Liver (tissue), 3 donors: Measurements from ENCODE around the gene CDKL1.

Experiments
- GABPA ChIP-seq, 2 donors: IDR thresholded peaks in 1 of 2; conservative IDR thresholded peaks in 1 of 2; 2 replicates each; pipeline ENCODE4 v1.6.1; 2016; ENCODE audit warnings: antibody characterized with exemption in 2 of 2, mild to moderate bottlenecking in 1 of 2, moderate library complexity in 1 of 2
- RXRA ChIP-seq, 2 donors: IDR thresholded peaks; 2 replicates each; pipeline ENCODE4 v1.6.1; 2017 to 2018; ENCODE audit warnings: antibody characterized with exemption in 2 of 2, mild to moderate bottlenecking in 1 of 2
- SP1 ChIP-seq: IDR thresholded peaks from 2 replicates; pipeline ENCODE4 v1.6.1; 2018; ENCODE audit warnings: antibody characterized with exemption, mild to moderate bottlenecking
- TAF1 ChIP-seq: conservative IDR thresholded peaks from 2 replicates; pipeline ENCODE4 v1.6.1; 2016; ENCODE audit warnings: antibody characterized with exemption, mild to moderate bottlenecking
- TF ChIP-seq, protein P1 (sequence below): fragments of 150-350 bp; IDR thresholded peaks from 2 replicates; pipeline ENCODE4 v1.5.1; 2017; ENCODE audit warnings: improper control_type of control experiment, low read depth, low read length; ENCODE audit not compliant: missing input control
- TF ChIP-seq, protein P2 (sequence below): IDR thresholded peaks from 2 replicates; pipeline ENCODE4 v1.6.1; 2016; ENCODE audit warnings: antibody characterized with exemption, mild to moderate bottlenecking
- donor health status: healthy.
- donor health status: healthy.

DNA sequence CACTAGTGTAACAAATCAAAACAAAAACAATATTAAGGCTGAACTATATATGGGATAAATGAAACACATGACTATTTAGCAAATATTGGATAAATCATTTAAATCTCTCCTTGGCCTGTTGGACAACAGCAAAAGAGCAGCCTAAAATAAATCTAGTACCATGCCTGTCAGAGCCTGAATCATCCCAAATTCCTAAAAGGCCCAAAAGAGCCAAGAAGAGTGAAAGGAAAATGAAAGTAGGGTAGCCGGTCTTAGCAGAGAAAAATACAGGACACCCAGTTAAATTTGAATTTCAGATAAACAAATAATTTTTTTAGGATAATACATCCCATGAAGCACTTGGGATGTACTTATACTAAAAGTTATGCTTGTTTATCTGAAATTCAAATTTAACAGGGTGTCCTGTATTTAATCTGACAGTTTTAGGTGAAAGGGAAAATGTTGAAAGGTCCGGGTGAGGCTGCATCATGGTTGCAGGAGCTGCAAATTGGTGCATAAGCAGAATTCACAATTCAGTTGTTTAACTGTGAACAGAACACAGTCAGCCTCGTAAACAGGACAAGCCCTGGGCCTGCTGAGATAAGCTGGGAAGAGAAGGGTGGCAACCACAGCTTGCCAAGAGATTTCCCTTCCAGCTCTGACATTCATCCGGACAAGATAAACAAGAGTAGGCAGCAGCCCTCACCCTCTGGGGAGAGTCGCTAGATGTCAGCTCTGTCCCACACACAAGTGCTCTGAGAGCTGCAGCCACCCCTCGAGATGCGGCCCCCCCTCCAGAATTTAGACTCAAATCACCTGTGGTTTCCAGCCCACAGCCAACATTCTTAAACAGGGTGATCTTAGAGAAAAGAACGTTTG is 54.2 kb downstream of the CDKL1 start:
- peak; percentile 54 for TF ChIP-seq SP1
- TF ChIP-seq, protein P1, sequence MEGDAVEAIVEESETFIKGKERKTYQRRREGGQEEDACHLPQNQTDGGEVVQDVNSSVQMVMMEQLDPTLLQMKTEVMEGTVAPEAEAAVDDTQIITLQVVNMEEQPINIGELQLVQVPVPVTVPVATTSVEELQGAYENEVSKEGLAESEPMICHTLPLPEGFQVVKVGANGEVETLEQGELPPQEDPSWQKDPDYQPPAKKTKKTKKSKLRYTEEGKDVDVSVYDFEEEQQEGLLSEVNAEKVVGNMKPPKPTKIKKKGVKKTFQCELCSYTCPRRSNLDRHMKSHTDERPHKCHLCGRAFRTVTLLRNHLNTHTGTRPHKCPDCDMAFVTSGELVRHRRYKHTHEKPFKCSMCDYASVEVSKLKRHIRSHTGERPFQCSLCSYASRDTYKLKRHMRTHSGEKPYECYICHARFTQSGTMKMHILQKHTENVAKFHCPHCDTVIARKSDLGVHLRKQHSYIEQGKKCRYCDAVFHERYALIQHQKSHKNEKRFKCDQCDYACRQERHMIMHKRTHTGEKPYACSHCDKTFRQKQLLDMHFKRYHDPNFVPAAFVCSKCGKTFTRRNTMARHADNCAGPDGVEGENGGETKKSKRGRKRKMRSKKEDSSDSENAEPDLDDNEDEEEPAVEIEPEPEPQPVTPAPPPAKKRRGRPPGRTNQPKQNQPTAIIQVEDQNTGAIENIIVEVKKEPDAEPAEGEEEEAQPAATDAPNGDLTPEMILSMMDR, result peak; percentile 42
- peak; percentile 29 to 49 for TF ChIP-seq RXRA (IDR thresholded peaks at IDR 0.05)
- TF ChIP-seq, protein P2, sequence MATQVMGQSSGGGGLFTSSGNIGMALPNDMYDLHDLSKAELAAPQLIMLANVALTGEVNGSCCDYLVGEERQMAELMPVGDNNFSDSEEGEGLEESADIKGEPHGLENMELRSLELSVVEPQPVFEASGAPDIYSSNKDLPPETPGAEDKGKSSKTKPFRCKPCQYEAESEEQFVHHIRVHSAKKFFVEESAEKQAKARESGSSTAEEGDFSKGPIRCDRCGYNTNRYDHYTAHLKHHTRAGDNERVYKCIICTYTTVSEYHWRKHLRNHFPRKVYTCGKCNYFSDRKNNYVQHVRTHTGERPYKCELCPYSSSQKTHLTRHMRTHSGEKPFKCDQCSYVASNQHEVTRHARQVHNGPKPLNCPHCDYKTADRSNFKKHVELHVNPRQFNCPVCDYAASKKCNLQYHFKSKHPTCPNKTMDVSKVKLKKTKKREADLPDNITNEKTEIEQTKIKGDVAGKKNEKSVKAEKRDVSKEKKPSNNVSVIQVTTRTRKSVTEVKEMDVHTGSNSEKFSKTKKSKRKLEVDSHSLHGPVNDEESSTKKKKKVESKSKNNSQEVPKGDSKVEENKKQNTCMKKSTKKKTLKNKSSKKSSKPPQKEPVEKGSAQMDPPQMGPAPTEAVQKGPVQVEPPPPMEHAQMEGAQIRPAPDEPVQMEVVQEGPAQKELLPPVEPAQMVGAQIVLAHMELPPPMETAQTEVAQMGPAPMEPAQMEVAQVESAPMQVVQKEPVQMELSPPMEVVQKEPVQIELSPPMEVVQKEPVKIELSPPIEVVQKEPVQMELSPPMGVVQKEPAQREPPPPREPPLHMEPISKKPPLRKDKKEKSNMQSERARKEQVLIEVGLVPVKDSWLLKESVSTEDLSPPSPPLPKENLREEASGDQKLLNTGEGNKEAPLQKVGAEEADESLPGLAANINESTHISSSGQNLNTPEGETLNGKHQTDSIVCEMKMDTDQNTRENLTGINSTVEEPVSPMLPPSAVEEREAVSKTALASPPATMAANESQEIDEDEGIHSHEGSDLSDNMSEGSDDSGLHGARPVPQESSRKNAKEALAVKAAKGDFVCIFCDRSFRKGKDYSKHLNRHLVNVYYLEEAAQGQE, result peak; percentile 25
- TF ChIP-seq GABPA (IDR thresholded peaks at IDR 0.05 in 1 of 2, conservative IDR thresholded peaks at IDR 0.05 in 1 of 2), result peak in 1 of 2 donors; percentile 42
- TF ChIP-seq TAF1, result no peak
